Measurements from ENCODE around the gene FHIT.

GRCh38 chr3:61237858-61238257 lies 13.4 kb downstream of the FHIT start:
- no peak for TF ChIP-seq CTCF (IDR thresholded peaks at IDR 0.05)
- TF ChIP-seq EZH2 (IDR thresholded peaks at IDR 0.05) = no peak

All from neural progenitor cell (in vitro differentiated cells).